GM12875 (cell line): ENCODE data around the gene SRXN1.

Experiments used
- H3K4me3 ChIP-seq: one replicate; pipeline ENCODE4 v1.5.1; 2011; ENCODE audit warnings: low read depth, low read length, control low read depth
- CTCF ChIP-seq: IDR thresholded peaks from 2 replicates; pipeline ENCODE4 v1.5.1; 2011; ENCODE audit warnings: low read depth, mild to moderate bottlenecking, control low read depth, inconsistent platforms, low read length, moderate library complexity, borderline replicate concordance; ENCODE audit not compliant: insufficient read depth

SRXN1 gene

DNA sequence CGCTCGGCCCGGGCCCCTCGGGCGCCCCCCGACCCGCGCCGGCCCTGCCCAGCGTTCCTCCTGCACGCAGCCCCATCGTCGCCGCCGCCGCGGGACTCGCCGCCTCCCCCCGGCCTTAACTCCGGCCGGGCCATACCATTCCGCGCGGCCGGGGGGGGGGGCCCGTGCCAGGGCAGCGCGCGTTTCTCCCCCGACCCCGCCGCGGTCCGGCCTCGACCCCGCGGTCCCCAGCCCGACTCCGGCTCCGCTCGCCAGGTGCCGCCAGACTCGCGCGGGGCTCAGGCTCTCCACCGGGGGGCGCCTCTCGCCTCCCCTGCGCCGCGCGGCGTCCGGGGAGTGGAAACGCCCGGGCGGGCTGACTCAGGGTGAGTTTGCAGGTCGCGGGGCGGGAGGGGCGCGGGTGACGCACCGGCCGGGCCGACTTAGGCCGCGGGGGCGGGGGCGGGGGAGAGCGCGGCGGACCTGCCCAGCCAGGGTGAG lies at the start of gene SRXN1:
Gene SRXN1 (minus strand): TSS at position 91 of the 480 bp plus-strand sequence. CDS start 15 bp downstream, at position 76.
- peak; percentile 75 for TF ChIP-seq CTCF
- peak within 1 kb of the TSS; percentile 64 for H3K4me3 ChIP-seq

DNA sequence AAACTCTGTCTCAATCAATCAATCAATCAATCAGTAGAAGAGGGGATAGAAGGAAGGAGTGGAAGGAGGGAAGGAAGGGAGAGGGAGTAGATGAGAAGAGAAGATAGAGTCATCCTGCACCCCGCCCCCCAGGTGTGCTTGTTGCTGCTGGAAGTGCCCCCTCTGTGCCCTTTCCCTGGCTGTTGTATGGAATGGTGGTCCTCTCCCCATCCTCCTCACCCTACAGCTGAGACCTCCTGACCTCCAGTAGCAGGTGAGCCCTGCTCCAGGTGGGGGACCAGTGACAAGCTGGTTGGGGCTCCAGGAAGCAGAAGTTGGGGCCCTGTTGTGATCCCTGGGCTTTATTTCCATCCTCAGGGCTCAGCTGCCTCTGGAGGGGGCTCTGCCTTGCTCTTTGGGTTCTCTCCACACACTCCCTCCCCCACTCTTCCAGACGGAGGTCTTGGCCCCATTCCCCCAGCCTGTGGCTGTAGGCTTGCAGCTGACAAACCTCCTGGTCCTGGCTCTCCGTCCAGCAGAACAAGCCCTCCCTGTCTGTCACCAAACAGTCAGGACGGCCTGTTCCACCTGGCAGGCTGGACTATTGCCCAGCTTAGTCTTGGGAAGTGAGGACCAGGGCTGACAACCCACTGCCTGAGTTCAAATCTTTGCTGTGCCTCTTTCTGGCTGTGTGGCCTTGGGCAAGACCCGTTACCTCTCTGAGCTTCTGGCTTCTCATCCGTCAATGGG lies 48.6 kb upstream of the SRXN1 start:
- TF ChIP-seq CTCF = no peak
- no peak overlapping the region for H3K4me3 ChIP-seq

- no peak for TF ChIP-seq CTCF
- no peak overlapping the region for H3K4me3 ChIP-seq
Observed at GRCh38 chr20:699811-700338, 46.9 kb upstream of the SRXN1 start.

DNA sequence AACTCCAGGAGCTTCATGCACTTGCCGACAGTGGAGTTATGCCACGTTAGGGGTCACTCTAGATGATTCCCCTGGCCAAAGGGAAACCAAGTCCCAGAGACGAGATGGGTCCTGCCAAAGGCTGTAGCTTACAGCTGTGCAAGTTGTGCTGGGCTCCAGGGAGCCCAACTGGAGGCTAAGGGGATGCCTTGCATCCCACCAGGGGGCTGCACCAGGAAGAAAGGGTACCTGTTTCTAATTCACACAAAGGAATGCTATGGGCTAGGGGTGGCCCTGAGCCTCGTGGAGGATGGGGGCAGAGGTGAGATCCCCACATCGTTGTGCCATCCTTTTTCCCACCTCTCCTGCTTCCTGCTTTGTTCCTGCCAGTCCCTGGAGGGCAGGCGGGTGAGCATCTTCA lies 46.3 kb upstream of the SRXN1 start:
- TF ChIP-seq CTCF = no peak
- no peak overlapping the region for H3K4me3 ChIP-seq

GRCh38 chr20:698276-698675 lies 45.3 kb upstream of the SRXN1 start:
- no peak for TF ChIP-seq CTCF
- H3K4me3 ChIP-seq = no peak overlapping the region

DNA sequence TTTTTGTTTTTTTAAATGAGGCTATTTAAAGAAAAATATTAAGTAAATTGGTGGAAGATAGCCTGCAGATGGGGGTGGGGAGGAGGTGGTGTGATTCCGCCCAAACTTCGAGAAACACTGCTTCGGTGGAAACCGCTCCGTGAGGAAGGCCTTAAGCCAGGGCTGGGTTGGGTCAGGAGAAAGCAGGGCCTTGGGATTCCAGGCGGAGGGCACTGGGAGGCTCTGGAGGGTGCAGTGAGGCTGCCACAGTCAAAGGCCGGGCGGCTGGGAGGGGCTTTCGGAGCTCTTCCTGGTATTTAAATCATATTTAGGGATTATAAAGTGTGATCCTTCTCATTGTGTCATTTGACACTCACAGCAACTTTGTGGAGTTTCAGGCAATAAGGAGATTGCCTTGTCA lies 44.8 kb upstream of the SRXN1 start:
- TF ChIP-seq CTCF = no peak
- no peak overlapping the region for H3K4me3 ChIP-seq

DNA sequence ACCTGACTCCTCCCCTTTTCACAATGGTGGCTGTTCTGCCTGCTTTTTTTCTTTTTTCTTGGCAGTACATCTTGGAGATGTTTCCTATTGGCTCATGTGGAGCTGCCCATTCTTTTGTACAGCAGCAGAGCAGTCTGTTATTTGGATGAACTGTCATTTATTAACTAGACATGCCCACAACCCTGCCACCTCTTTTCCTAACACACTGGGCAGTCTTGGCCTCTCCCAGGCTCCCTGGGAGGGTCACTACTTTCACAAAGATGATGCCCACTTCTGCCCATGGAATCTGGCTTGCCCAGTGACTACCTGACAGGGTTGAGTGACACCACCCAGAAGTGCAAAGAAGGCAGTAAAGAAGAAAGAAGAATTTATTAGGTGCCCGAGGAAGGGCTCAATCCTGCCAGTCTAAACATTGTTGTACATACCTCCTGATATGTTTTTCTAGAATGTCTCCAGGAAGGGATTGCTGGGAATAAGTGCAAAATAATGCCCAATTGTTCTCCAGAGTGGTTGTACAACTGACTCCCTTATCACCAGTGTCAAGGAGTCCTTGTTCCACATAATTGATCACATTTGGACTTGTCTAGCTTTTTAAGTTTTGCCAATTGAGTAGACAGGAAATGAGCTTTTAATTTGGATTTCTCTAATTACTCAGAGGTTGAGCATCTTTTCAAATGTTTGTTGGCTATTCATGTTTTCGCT lies 42.3 kb upstream of the SRXN1 start:
- H3K4me3 ChIP-seq = no peak overlapping the region
- no peak for TF ChIP-seq CTCF
